HG03175 (cell line): ENCODE measurements around the gene KLF16.

Experiments
- ATAC-seq: cut with Tn5 transposase; IDR thresholded peaks from one replicate; pipeline ENCODE4 v1.9.1; 2021; ENCODE audit warnings: mild to moderate bottlenecking, moderate library complexity; ENCODE audit not compliant: unreplicated experiment

The KLF16 gene

DNA sequence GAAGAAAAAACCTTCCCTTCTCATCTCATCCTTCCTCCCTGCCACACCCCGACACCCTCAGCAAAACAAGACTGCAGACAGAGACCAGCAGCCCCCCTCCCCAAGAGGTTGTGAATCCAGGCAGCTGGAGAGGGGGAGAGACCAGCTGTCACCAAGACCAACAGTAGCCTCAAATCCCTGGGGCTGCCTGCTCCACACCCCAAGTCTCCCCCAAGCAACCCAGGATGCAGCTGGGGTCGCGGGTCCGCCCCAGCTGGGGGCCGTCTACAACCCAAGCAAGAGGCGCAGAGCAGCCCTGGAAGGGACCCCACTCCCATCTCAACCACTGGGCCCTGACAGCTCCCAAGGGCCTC lies 7.1 kb downstream of the KLF16 start:
- ATAC-seq, result no peak

DNA sequence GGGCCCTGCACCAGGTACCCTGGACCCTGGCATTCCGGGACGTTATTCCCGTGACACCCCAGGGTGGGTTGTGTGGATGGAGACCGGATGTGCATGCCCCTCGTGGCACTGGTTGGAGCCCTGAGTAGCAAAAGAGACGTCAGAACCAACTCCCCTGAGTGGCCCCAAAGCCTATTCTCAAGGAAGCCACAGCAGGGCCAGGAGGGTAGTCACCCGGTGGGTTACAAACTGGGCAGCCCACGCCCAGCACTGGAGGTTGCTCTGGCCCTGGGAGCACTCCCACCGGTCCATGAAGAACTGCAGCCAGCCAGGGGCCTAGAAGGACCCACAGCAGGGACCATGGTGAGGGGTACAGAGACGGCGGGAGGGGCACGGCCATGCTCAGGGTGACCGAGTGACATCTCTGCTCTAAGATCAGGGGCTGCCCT lies 7.5 kb downstream of the KLF16 start:
- ATAC-seq, result no peak

DNA sequence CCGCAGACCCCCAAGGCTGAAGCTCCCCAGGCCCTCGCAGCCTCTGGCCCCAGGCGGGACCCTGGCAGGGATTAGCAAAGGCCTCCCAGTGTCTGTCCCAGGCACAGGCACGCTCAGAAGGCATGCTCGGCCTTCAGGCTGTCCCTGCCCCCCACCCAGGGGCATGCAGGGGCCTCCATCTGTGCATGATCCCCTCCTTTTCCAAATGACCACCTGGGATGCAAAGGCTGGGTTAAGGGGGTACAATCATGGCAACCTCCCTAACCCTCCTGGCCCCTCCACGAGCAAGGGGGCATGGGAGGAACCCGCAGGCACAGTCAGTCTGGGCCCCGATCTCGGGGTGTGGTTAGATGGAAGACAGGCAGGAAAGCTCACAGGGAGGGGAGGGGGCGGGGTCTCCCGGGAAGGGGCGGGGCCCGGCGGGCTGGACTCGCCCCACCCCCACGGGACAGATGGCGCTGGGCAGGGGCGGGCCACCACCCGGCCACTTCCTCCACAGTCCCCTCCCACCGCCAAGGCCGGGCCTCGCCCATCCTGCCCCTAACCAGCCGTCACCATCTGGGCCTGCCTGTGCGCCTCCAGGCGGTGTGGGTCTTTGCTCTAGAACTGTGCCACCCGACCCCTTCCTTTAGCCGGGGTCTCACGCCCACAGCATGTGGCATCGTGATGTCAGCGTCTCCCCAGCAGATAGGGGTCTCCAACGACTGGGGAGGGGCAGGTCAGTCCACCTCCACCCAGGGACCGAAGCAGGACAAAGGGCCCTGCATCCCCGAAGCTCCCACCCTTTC lies 8.1 kb downstream of the KLF16 start:
- ATAC-seq, result peak; percentile 64

DNA sequence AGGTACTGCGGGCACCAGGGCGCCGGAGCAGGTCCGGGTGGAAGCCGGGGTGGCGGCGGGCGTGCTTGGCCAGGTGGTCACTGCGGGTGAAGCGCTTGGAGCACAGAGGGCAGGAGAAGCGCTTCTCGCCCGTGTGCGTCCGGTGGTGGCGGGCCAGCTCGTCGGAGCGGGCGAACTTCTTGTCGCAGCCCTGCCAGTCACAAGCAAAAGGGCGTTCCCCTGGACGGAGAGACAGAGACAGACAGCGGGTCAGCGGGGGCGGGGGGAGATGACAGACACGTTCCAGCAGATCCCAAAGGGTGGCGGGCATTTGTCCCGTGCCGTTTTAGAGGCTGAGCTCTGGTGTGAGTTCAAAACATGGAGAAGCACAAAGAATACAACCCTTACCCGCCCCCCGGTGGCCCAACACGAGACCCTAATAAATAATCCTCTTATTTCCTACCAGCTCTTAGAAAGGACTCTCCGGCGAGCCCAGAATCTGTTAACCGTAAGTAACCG lies 8.8 kb downstream of the KLF16 start:
- ATAC-seq, result no peak

DNA sequence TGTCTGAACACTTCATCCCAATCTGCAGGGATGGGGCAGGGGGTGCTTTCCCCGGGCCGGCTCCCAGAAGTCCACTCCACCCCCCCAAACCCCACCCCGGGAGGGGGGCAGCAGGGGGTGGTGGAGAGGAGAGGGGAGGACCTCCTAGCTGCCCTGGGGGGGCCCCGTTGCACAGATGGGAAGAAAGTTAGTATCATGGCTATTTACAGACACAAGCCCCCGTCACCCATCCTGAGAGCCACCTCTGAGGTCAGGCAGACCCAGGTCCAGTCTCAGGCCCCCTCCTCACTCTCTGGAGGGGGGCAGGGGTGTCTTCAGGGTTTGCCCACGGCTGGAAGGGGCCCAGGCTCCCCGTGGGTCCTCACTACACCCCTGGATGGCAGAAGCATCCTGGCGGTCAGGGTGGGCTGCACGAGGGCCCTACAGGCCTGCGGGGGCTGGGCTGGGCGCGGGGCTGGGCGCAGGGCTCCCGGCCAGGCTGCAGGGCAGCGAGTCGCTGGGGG lies 9.3 kb downstream of the KLF16 start:
- no peak for ATAC-seq

DNA sequence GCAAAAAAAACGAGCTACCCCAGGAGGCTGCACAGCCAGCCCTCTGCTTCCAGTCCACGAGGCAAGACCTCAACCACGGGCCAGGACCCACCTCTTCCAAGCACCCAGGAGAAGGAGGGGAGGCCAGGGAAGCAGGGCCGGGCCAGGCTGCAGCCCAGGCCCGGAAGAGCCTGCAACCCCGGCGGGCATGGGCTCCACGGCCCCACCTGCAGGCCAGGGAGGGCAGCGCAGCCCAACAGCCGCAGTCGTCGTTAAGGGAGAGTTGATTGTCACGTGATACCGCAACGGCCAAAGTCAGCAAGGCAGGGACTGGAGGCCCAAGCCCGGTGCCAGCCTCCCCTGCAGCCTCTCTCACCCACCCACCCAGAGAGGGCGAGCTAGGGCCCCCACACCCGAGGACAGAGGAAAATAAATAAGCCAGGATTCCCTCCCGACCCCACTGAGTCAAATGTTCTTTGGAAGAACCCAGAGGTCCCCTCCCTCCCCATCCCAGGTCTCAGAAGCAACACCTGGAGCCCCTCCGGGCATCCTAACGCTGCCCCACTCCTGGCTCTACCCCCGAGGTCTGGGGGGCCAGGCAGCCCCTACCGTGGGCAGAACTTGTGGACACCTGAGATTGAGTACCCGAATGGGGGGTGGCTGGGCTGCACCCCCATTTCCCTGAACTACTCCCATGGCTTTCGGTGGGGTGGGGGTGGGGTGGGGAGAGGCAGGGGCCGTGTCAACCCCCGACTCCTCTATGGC lies 9.9 kb downstream of the KLF16 start:
- no peak for ATAC-seq

DNA sequence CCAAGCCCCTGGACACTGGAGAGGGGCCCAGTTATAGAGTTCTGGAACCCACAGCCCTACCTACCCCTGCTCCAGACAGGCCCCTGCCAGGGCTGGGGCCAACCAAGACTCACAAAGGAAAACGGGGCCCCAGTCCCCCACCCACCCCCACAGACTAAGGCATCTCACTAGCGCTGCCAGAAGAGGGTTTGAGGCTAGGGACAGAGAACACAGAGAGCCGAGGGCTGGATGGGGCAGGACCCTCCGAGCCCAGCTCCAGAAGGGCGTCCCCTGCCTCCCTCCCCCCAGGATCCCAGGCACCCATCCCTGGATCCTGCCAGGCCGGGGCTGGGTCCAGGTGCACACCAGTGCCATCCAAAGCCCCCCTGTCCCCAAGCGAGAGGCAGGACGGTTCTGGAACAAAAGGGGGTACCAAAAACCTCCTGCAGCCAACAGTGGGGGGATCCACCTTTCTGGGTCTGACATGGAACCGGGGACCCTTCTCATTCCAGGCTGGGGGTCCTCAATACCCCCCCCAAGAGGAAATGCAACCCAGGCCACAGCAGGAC lies 10.7 kb downstream of the KLF16 start:
- no peak for ATAC-seq

DNA sequence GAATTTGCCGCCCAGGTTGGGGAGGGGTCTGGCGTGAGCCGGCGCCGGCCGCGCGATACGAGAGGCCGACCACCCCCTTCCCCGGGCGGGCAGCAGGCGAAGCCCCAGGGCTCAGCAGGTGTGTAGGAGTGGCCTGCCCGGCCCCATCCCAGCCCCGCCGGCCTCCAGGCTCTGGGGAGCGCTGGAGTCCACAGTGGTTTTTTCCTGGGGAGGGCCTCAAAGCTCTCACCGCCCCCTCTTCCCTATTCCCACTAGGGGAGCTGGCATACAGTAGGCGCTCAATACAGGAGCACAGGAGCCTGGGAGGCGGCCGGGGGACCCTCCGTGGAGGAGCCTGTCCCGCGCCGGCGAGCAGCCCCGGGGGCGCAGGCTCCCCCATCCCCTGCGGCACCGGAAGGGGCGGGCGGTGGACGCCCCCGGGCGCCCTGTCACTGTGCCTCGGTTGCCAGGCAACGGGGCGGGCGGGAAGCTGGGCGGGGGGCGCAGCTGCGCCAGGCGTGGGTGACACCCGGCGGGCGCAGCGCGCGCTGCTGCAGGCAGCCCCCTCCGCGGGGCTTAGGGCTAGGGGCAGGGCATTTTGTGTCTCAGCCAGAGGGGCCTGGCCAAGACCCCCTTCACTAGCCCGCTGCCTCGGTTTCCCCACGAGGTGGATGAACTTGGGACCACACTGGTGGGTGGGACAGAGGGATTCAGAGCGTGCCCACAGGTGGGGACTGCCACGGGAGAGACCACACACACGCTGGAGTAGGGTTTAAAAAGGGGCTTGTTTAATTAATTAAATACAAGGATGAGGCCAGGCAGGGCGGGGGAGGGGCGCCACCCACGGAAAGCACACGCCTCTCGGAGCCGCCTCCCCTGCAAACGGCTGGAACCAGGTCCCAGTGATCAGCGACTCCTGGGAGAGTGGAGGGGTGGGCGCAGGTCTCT lies 11.5 kb downstream of the KLF16 start:
- no peak for ATAC-seq

DNA sequence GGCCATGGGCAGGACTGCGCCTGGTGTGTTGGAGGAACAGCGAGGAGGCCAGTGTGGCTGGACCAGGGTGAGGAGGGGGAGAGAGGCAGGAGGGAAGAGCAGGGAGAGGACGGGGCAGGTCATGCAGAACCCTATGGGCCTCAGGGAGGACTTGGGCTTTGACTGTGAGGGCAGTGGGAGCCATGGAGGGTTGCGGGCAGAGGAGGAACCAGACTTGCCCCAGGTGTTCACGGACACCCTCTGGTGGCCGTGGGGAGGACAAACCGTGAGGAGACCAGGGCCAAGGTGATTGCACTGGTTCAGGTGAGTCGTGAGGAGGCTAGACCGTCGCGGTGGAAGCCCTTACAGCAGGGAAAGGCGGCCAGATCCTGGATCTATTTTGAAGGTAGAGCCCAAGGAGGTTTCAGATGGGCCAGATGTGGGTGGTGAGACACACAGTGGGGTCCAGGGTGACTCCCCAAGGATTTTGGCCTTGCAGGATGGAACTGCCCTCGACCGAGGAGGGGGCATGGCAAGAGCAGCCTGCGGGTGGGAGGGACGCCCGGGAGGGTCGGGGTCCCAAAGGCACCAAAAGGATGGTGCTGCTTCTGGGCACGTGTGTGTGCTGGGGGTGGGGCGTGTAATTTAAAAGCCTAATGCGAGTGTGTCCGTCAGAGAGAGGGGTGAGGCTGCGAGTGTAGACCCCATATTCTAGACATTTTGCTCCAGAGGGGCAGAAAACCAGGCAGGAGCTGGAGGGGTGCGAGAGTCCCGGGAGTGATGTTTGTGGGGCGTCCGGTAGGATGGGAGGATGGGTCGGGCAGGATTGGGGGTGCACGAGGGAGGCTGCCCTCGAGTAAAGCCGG lies 12.3 kb downstream of the KLF16 start:
- ATAC-seq, result no peak

DNA sequence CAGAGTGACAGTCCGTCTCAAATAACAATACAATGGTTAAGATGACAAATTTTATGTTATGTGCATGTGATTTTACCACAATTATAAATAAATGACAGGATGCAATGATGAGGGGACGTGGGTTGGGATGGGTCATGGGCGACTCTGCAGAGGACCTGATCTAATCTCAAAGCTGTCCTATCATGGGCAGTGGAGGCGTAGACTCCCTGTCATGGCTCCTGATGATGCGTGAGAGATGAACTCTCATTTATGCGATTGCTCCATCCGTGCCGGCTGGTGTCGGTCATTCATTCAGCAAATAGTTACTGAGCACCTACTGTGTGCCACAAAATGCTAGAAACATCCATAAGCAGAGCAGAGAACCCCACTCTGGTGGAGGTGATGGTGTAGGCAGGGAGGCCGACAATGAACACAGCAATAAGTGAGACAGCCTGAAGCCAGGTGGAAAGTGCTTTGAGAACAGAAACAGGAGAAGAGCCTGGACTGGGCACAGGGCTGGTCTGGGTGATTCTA lies 13.4 kb downstream of the KLF16 start:
- no peak for ATAC-seq

DNA sequence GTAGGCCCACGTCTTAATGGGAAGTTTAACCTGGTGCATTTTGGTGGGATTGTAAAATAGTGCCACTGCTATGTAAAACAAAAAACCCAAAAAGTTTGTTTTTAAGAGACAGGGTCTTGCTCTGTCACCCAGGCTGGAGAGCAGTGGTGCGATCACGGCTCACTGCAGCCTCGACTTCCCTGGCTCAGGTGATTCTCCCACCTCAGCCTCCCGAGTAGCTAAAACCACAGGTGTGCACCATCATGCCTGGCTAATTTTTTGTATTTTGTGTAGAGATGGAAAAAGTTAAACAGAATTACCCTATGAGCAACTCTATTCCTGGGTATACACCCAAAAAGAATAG lies 14.3 kb downstream of the KLF16 start:
- ATAC-seq, result no peak

DNA sequence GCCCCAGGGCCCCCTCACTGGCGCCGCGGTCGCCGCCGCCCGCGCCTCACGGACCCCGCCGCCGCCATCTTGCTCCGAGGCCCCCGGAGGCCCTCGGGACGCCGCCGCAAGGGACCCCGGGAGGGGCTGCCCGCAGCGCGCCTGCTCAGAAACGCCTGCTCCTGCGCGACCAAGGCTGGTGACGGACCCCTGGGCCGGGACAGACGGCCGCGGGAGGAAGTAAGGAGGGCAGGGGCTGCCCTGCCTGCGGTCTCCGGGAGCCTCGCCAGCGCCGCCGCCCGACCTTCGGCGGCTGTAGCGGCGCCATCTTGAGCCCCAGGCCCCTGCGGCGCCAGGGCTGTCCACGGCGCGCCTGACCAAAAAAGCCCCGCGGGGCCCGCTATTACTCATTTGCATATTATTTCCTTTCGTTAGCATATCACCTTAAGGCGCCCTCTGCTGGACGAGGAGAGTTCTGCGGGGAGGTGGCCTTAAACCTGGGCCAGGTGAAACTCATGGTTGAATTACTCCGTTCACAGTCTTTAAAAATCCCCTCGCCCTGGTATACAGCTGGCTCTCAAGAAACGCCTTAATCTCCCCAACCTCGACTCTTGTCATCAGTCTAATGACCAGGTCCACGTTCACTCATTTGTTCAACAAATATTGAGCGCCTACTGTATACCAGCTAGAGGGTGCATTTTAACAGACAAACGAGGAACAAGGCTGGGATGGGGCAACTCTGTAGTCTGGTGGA lies 14.8 kb downstream of the KLF16 start, which contains the start of gene REXO1:
Gene REXO1 (minus strand): TSS at position 85 of the 733 bp plus-strand sequence. CDS start 125 bp downstream, outside the sequence.
- peak; percentile 73 for ATAC-seq

DNA sequence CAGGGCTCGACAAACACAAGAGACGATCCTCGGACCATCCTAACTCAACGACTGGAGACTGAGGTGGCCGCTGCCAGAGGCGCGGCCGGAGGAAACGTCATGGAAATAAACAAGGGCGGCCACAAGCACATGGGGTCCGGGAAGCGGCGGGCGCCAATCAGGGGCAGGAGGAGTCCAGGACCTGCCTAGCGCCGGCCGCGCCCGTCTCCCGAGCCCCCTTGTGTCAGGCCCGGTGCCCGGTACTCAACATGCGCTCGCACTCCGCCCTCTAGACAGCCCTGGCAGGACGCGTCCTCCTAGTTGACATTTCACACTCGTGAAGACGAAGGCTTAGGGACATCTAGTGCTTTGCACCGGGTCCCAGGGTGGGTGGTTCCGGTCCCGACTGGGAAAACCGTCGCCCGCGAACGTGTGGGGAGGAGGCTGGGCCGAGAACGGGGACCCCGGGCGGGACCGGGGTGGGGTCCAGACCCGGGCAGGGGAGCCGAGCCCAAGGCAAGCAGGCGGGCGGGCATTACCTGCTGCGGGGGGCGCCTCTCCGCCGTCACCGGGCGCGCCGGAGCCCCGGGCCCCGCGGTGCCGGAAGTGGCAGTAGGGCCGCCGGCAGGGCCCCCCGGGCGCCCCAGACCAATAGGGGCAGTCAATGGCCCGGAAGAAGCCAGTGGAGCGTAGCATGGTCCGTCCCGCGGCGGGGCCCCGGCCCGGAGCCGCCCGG lies 15.5 kb downstream of the KLF16 start:
- ATAC-seq, result peak; percentile 26

DNA sequence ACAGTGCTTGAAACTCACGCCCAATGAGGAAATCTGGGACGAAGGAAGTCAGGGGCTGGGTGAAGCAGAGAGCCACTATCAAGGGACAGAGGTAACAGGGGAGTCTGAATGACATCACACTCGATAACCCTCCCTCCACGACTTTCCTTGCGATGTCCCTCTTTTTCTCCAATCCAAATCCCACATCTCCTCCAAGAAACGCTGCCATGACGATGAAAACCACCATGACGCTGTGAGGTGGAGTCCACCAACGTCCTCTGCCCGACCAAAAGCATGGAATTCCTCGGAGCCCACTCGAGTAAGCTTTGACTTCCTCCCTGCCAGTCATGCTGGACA lies 16.1 kb downstream of the KLF16 start:
- ATAC-seq, result no peak

DNA sequence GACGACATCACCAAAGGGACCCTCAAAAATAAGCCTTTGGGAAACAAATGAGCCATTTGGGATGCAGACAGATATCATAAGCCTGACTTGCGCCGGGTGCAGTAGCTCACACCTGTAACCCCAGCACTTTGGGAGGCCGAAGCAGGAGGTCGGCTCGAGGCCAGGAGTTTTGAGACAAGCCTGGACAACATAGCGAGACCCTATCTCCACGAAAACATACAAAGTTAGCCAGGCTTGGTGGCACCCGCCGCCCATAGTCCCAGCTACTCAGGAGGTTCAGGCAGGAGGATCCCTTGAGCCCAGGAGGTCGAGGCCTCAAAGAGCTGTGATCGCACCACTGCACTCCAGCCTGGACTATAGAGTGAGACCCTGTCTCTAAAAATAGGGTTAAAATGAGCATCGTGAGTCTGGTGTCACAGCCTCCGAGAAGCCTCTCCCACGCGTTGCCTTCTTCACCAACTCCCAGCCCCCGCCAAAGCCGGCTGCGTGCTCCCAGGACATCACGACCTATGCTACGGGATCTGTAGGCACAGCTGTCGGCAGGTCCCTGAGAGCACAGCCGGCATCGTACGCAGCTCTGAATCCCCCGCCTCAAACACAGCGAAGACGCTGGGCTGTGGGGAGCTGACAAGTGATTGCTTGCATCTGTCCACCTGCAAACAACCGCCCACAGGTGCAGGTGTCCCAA lies 16.7 kb downstream of the KLF16 start:
- ATAC-seq, result no peak

DNA sequence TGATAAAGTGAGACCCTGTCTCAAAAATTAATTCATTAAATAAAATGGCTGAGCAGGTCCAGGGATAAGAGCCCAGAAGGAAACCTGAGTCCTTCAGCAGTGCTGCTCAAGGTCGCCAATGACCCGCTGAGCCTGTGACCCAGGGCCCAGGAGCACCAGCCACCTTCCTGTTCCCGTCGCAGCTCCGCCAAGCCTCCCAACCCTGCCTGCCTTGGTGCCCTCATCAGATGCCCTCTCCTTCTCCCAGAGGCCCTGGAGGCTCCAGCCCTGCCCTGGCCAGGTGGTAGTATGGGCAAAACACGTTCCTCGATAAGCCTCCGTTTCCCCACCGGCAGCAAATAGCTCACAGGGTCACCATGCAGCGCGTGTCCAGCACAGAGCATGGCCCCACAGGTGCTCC lies 17.7 kb downstream of the KLF16 start:
- no peak for ATAC-seq

DNA sequence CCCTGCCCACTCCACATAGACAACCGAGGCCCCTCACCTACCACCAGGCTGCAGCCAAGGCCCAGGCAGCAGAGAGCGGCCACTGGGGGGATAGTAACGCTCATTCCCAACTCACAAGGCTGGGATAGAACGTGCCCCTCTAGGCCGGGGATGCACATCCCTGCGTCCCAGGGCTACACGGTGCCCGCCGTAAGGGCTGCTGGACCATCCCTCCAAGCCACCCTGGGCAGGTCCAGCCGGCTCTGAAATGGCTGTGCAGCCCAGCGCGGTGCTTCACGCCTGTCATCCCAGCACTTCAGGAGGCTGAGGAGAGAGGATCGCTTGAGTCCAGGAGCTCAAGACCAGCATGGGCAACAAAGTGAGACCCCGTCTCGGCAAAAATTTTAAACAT lies 18.3 kb downstream of the KLF16 start:
- ATAC-seq, result no peak
